ENCODE data around the gene CDON.

The CDON gene

DNA sequence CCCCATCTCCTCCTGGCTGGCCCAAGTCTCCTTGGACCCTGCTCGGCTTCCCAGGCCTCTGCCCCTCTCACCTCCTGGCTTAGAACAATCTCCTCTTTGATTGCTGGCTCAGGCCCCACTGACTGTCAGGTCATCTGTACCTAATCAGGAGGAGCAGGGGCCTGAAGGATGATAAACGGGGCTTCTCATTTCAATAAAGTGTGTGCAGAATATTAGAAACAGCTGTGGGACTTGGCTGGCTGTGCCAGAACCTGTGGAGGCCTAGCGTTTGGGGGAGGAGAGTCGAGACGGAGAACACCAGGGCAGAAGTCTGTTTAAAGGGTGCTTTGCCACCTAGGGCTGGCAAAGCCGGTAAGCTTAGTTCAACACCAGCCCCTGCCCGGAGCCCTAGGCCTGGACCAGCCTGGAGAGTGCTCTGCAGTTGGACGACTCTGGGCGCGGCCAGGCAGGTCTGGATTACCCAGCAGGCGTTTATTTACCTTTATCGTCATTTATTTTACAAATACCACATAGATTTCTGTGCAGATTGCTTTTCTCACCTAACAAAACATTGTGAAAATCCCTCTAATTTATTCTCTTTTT, 127.0 kb downstream of the CDON start:
- Histone ChIP-seq H3K4me3 (ENCODE audit: low read length) (no peak overlapping the region), H3K36me3 (ENCODE audit: control insufficient read depth, low read length) (no peaks in the 10 kb centered on the region), H4K20me1 (ENCODE audit: control insufficient read depth, insufficient read depth, low read depth, low read length) (no peaks in the 10 kb centered on the region), H3K4me2 (ENCODE audit: low read length) (no peak overlapping the region), H3F3A (ENCODE audit: control insufficient read depth, insufficient read depth) (no peaks in the 10 kb centered on the region), H3K27me3 (ENCODE audit: control insufficient read depth, low read length) (peaks cover 17% of the 10 kb centered on the region), H3K9me2 (replicated peaks; ENCODE audit: control insufficient read depth, low read length) (no peaks in the 10 kb centered on the region), H3K9me3 (ENCODE audit: control insufficient read depth, insufficient read depth, low read length) (no peaks in the 10 kb centered on the region), H3K79me2 (ENCODE audit: control insufficient read depth, low read length) (no peaks in the 10 kb centered on the region), H3K4me1 (ENCODE audit: control insufficient read depth, low read length) (peaks cover 2% of the 10 kb centered on the region; the same call in 1 of the 2 replicates), H3K27ac (ENCODE audit: low read depth, low read length) (no peak overlapping the region)
- TF ChIP-seq, protein P1, sequence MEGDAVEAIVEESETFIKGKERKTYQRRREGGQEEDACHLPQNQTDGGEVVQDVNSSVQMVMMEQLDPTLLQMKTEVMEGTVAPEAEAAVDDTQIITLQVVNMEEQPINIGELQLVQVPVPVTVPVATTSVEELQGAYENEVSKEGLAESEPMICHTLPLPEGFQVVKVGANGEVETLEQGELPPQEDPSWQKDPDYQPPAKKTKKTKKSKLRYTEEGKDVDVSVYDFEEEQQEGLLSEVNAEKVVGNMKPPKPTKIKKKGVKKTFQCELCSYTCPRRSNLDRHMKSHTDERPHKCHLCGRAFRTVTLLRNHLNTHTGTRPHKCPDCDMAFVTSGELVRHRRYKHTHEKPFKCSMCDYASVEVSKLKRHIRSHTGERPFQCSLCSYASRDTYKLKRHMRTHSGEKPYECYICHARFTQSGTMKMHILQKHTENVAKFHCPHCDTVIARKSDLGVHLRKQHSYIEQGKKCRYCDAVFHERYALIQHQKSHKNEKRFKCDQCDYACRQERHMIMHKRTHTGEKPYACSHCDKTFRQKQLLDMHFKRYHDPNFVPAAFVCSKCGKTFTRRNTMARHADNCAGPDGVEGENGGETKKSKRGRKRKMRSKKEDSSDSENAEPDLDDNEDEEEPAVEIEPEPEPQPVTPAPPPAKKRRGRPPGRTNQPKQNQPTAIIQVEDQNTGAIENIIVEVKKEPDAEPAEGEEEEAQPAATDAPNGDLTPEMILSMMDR (IDR thresholded peaks at IDR 0.05; ENCODE audit: low read depth, low read length, poor library complexity, severe bottlenecking): no peak
- TF ChIP-seq EZH2phosphoT487 (IDR thresholded peaks at IDR 0.05; ENCODE audit: borderline replicate concordance, low read length): no peak

DNA sequence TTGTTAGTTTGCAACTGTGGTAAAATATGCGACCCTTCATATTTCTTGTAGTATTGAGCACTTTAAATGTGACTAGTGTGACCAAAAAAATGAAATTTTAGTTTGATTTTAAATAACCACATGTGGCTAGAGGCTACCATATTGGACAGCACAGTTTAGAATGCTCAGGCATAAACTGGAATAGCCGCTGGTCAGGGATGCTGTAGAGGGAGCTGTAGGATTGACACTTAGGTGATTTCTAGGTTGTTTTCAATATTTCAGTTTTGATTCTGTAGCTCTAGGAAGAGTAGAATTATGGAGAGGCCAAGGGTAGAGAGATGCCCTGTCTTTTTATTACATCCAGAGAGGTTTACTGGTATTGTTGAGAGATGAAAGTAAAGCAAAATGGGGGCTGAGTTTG, 127.6 kb downstream of the CDON start:
- Histone ChIP-seq H3K79me2 (ENCODE audit: control insufficient read depth, low read length) (no peaks in the 10 kb centered on the region), H3K4me1 (ENCODE audit: control insufficient read depth, low read length) (peaks cover 2% of the 10 kb centered on the region; the same call in 1 of the 2 replicates), H3K9me3 (ENCODE audit: control insufficient read depth, insufficient read depth, low read length) (no peaks in the 10 kb centered on the region), H3K36me3 (ENCODE audit: control insufficient read depth, low read length) (no peaks in the 10 kb centered on the region), H3K27ac (ENCODE audit: low read depth, low read length) (no peak overlapping the region), H3K4me3 (ENCODE audit: low read length) (no peak overlapping the region), H3F3A (ENCODE audit: control insufficient read depth, insufficient read depth) (no peaks in the 10 kb centered on the region), H3K4me2 (ENCODE audit: low read length) (no peak overlapping the region), H3K9me2 (replicated peaks; ENCODE audit: control insufficient read depth, low read length) (no peaks in the 10 kb centered on the region), H3K27me3 (ENCODE audit: control insufficient read depth, low read length) (peaks cover 17% of the 10 kb centered on the region), H4K20me1 (ENCODE audit: control insufficient read depth, insufficient read depth, low read depth, low read length) (no peaks in the 10 kb centered on the region)
- TF ChIP-seq, protein P1 (IDR thresholded peaks at IDR 0.05; ENCODE audit: low read depth, low read length, poor library complexity, severe bottlenecking): no peak
- no peak for TF ChIP-seq EZH2phosphoT487 (IDR thresholded peaks at IDR 0.05; ENCODE audit: borderline replicate concordance, low read length)

DNA sequence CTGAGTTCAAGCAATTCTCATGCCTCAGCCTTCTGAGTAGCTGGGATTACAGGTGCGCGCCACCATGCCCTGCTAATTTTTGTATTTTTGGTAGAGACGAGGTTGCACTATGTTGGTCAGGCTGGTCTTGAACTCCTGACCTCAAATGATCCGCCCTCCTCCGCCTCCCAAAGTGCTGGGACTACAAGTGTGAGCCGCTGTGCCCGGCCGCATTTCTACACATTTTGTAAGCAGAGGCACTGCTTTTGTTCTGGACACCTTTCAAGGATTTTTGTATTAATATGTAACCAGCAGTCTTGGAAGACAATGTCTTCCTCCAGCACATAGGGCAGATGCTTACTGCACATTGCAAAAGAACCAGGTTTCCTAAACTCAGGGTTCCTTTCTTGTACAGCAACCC, 128.2 kb downstream of the CDON start:
- no peaks in the 10 kb centered on the region for H3K36me3 ChIP-seq (ENCODE audit: control insufficient read depth, low read length)
- no peak overlapping the region for H3K4me2 ChIP-seq (ENCODE audit: low read length)
- H4K20me1 ChIP-seq (ENCODE audit: control insufficient read depth, insufficient read depth, low read depth, low read length): no peaks in the 10 kb centered on the region
- peaks cover 2% of the 10 kb centered on the region; the same call in 1 of the 2 replicates for H3K4me1 ChIP-seq (ENCODE audit: control insufficient read depth, low read length)
- H3F3A ChIP-seq (ENCODE audit: control insufficient read depth, insufficient read depth): no peaks in the 10 kb centered on the region
- no peak overlapping the region for H3K4me3 ChIP-seq (ENCODE audit: low read length)
- H3K27me3 ChIP-seq (ENCODE audit: control insufficient read depth, low read length): peaks cover 21% of the 10 kb centered on the region
- H3K9me3 ChIP-seq (ENCODE audit: control insufficient read depth, insufficient read depth, low read length): no peaks in the 10 kb centered on the region
- H3K79me2 ChIP-seq (ENCODE audit: control insufficient read depth, low read length): no peaks in the 10 kb centered on the region
- no peak for TF ChIP-seq EZH2phosphoT487 (IDR thresholded peaks at IDR 0.05; ENCODE audit: borderline replicate concordance, low read length)
- TF ChIP-seq, protein P1 (IDR thresholded peaks at IDR 0.05; ENCODE audit: low read depth, low read length, poor library complexity, severe bottlenecking): no peak
- H3K9me2 ChIP-seq (replicated peaks; ENCODE audit: control insufficient read depth, low read length): no peaks in the 10 kb centered on the region
- H3K27ac ChIP-seq (ENCODE audit: low read depth, low read length): no peak overlapping the region

All from DOHH2 (cell line).